Measurements from ENCODE around the gene SHISA6. TPM values are rescaled to one million over a fixed set of nuclear protein-coding genes. Genes with fewer than 3 reads are reported as not detected.

Gene SHISA6
- total RNA-seq, 2 donors from 2014 or later: 6.7 to 14.4 TPM

GRCh38 chr17:11324846-11325420, 83.9 kb downstream of the SHISA6 start:
- no peak for DNase-seq
- H3K9me3 Mint-ChIP-seq: peaks cover 14% of the 10 kb centered on the region
- Histone ChIP-seq H3K4me1 (ENCODE audit: control insufficient read depth, insufficient read depth, low read length) (no peaks in the 10 kb centered on the region), H3K36me3 (ENCODE audit: control insufficient read depth, insufficient read depth, low read length) (no peaks in the 10 kb centered on the region), H3K9ac (ENCODE audit: extremely low read depth, low read length, poor library complexity, severe bottlenecking) (no peak overlapping the region), H3K9me3 (ENCODE audit: control insufficient read depth, low read length) (peaks cover 5% of the 10 kb centered on the region), H3K4me3 (ENCODE audit: low read length) (no peak overlapping the region), H3K27me3 (ENCODE audit: control insufficient read depth, insufficient read depth, low read length, poor library complexity, severe bottlenecking) (no peaks in the 10 kb centered on the region), H3K27ac (ENCODE audit: low read depth, low read length) (no peak overlapping the region)
- H3K4me3 Mint-ChIP-seq: no peak overlapping the region
- 90 to 93% methylated on average over 8 to 10 of the region's 10 CpGs for WGBS, 2 experiments (ENCODE audit: insufficient coverage in 1 of 2, insufficient read length in 1 of 2)
- H3K27me3 Mint-ChIP-seq (ENCODE audit: insufficient read depth): no peaks in the 10 kb centered on the region
- no peaks in the 10 kb centered on the region for H3K4me1 Mint-ChIP-seq
- no peak overlapping the region for H3K27ac Mint-ChIP-seq
- peaks cover 5% of the 10 kb centered on the region for H3K36me3 Mint-ChIP-seq (ENCODE audit: low read depth)
- TF ChIP-seq CTCF (conservative IDR thresholded peaks at IDR 0.05): no peak

- Mint-ChIP-seq H3K9me3 (peaks cover 3% of the 10 kb centered on the region), H3K36me3 (ENCODE audit: low read depth) (peaks cover 3% of the 10 kb centered on the region), H3K4me1 (peaks cover 9% of the 10 kb centered on the region), H3K4me3 (no peak overlapping the region), H3K27me3 (ENCODE audit: insufficient read depth) (no peaks in the 10 kb centered on the region), H3K27ac (no peak overlapping the region)
- H3K4me1 ChIP-seq (ENCODE audit: control insufficient read depth, insufficient read depth, low read length): peaks cover 6% of the 10 kb centered on the region
- no peak overlapping the region for H3K27ac ChIP-seq (ENCODE audit: low read depth, low read length)
- H3K9me3 ChIP-seq (ENCODE audit: control insufficient read depth, low read length): no peaks in the 10 kb centered on the region
- no peaks in the 10 kb centered on the region for H3K36me3 ChIP-seq (ENCODE audit: control insufficient read depth, insufficient read depth, low read length)
- no peak overlapping the region for H3K4me3 ChIP-seq (ENCODE audit: low read length)
- 93 to 98% methylated on average over 5 of the region's 5 CpGs for WGBS, 2 experiments (ENCODE audit: insufficient coverage in 1 of 2, insufficient read length in 1 of 2)
- DNase-seq: no peak
- no peaks in the 10 kb centered on the region for H3K27me3 ChIP-seq (ENCODE audit: control insufficient read depth, insufficient read depth, low read length, poor library complexity, severe bottlenecking)
- no peak overlapping the region for H3K9ac ChIP-seq (ENCODE audit: extremely low read depth, low read length, poor library complexity, severe bottlenecking)
- no peak for TF ChIP-seq CTCF (conservative IDR thresholded peaks at IDR 0.05)
These were observed 85.5 kb downstream of the SHISA6 start for GRCh38 chr17:11326492-11326891.

GRCh38 chr17:11328770-11329169, 87.8 kb downstream of the SHISA6 start:
- H3K27ac ChIP-seq (ENCODE audit: low read depth, low read length): no peak overlapping the region
- no peak for TF ChIP-seq CTCF (conservative IDR thresholded peaks at IDR 0.05)

More at GRCh38 chr17:11328770-11329169, 87.8 kb downstream of the SHISA6 start:
- Mint-ChIP-seq H3K27ac (no peak overlapping the region), H3K4me3 (no peak overlapping the region), H3K9me3 (no peaks in the 10 kb centered on the region), H3K27me3 (ENCODE audit: insufficient read depth) (no peaks in the 10 kb centered on the region), H3K36me3 (ENCODE audit: low read depth) (no peaks in the 10 kb centered on the region), H3K4me1 (peaks cover 24% of the 10 kb centered on the region)
- DNase-seq: no peak
- H3K27me3 ChIP-seq (ENCODE audit: control insufficient read depth, insufficient read depth, low read length, poor library complexity, severe bottlenecking): no peaks in the 10 kb centered on the region
- H3K4me3 ChIP-seq (ENCODE audit: low read length): no peak overlapping the region
- H3K4me1 ChIP-seq (ENCODE audit: control insufficient read depth, insufficient read depth, low read length): peaks cover 6% of the 10 kb centered on the region
- WGBS, 2 experiments (ENCODE audit: insufficient coverage in 1 of 2, insufficient read length in 1 of 2): 96 to 100% methylated on average over 1 to 2 of the region's 2 CpGs
- H3K9me3 ChIP-seq (ENCODE audit: control insufficient read depth, low read length): no peaks in the 10 kb centered on the region
- H3K36me3 ChIP-seq (ENCODE audit: control insufficient read depth, insufficient read depth, low read length): no peaks in the 10 kb centered on the region
- H3K9ac ChIP-seq (ENCODE audit: extremely low read depth, low read length, poor library complexity, severe bottlenecking): no peak overlapping the region

Data from endodermal cell (in vitro differentiated cells).